A549 treated with DMSO at 1 μM for 4 hours (cell line): ENCODE results near the gene GABPA. TPM values are rescaled to one million over a fixed set of nuclear protein-coding genes. Genes with fewer than 3 reads are reported as not detected.

Experiments used
- total RNA-seq: library from RNA; stranded (reverse); fragments of 200-300 nt; extraction: Qiagen RNA extraction; gene quantifications from 5 replicates; pipeline ENCODE4 v1.2.3, GENCODE V29; 2022; ENCODE audit warnings: low read depth

Gene GABPA
- total RNA-seq: 6.3 to 11.0 TPM (median 7.5 TPM) in 5 replicates

DNA sequence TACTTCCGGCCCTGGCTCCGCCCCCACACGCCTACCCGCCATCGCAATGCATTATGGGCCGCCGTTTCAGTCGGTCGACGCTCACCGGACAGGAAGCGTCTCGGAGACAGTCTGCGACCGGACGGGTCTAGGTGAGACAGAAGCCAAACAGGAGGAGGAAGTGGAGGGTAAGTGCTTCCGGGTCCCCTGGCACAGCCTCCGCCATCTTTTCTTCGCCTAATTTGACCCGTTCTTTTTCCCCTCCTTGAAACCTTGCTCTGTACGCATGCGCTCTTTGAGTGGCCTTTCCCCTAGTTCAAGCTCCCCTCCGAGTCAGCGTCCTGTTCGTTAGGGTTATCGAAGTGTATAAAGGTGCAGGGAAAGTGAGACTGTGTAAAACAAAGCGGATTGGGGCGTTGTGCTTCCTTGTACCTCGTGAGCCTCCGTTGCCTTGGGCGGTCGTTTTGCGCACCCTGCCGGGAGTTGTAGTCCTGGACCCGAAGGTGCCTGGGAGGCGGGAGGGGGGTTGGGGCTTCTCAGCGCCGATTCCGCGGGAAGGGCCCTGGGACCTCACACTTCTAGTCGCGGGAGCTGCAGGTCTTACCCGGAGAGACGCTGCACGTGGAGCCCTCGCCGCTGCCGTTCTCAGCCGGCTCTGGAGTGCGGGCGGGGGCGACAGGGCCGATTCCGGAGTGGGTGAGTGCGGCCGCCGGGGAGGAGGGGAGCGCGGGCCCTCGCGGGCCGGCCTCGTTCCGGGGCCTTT lies at the start of gene GABPA, which contains the start of gene ATP5PF:
Gene GABPA (plus strand): TSS at position 69 of the 742 bp plus-strand sequence. CDS start 6,627 bp downstream, outside the sequence.
Gene ATP5PF (minus strand): TSS at position 1 of the 742 bp plus-strand sequence. CDS start 5,110 bp downstream, outside the sequence.

Other genes starting within 250 kb of the GABPA start
- 32.8 to 41.4 TPM (median 36.0 TPM) in 5 replicates for gene MRPL39, start 127.5 kb upstream of the GABPA start, total RNA-seq
- gene JAM2, start 95.7 kb upstream of the GABPA start, total RNA-seq: 0.09 TPM in 1 of 5 replicates, not detected in the others
- gene ATP5PF, start 68 bp upstream of the GABPA start, total RNA-seq: 206 to 245 TPM (median 222 TPM) in 5 replicates